DMS 273 (cell line): ENCODE results near the gene PIGX.
"Not testable (repeated sequence)": the region's sequence is repeated elsewhere in the genome, so short reads cannot be mapped to it uniquely, and the experiment has no call there.

Source experiments
- DNase-seq: peaks from one replicate; lab custom pipeline; 2025; ENCODE audit not compliant: unreplicated experiment; lab: John Stamatoyannopoulos, UW

The PIGX gene

GRCh38 chr3:196700801-196701200 is 11.4 kb upstream of the PIGX start:
- no peak for DNase-seq

- no peak for DNase-seq
These were observed 5.8 kb upstream of the PIGX start for GRCh38 chr3:196706327-196706726.

- DNase-seq, result no peak
These were observed 5.4 kb upstream of the PIGX start for GRCh38 chr3:196706731-196707130.

GRCh38 chr3:196707566-196707965 is 4.6 kb upstream of the PIGX start:
- no peak for DNase-seq

- DNase-seq, result no peak
These were observed 3.7 kb upstream of the PIGX start for GRCh38 chr3:196708467-196708866.

- DNase-seq, result no peak
These were observed 587 bp downstream of the PIGX start for GRCh38 chr3:196712514-196713413.

GRCh38 chr3:196717162-196717561 is 5.0 kb downstream of the PIGX start:
- DNase-seq, result not testable (repeated sequence)

GRCh38 chr3:196721097-196721496 is 8.9 kb downstream of the PIGX start:
- DNase-seq, result no peak

GRCh38 chr3:196726788-196727675 is 14.9 kb downstream of the PIGX start:
- DNase-seq, result no peak

- no peak for DNase-seq
These were observed 23.6 kb downstream of the PIGX start for GRCh38 chr3:196735751-196736150.

GRCh38 chr3:196736670-196737374 is 24.6 kb downstream of the PIGX start:
- DNase-seq, result no peak

- DNase-seq, result no peak
These were observed 25.5 kb downstream of the PIGX start for GRCh38 chr3:196737655-196738054.

GRCh38 chr3:196739671-196740480 is 27.7 kb downstream of the PIGX start, which contains the start of gene PAK2:
Gene PAK2 (plus strand): TSS chr3:196739857. CDS start chr3:196782647, 42,790 bp downstream.
- DNase-seq, result peak; percentile 98

GRCh38 chr3:196740481-196741248 is 28.5 kb downstream of the PIGX start:
- DNase-seq, result peak; percentile 86

GRCh38 chr3:196741249-196741889 is 29.2 kb downstream of the PIGX start:
- peak; percentile 43 for DNase-seq

GRCh38 chr3:196743569-196743968 is 31.4 kb downstream of the PIGX start:
- DNase-seq, result not testable (repeated sequence)

- no peak for DNase-seq
These were observed 36.9 kb downstream of the PIGX start for GRCh38 chr3:196749125-196749524.

GRCh38 chr3:196753201-196753600 is 41.0 kb downstream of the PIGX start:
- DNase-seq, result no peak
